Large intestine (tissue), 3 donors: ENCODE data around the gene SLC25A51. TPM values are rescaled to one million over a fixed set of nuclear protein-coding genes. Genes with fewer than 3 reads are reported as not detected.

Experiments used
- DNase-seq, 2 donors: peaks; one replicate each; pipeline versions ENCODE4 v3.0.0 to v3.0.0-alpha.2; 2013
- H3K27ac ChIP-seq: one replicate; pipeline ENCODE4 v1.5.1; 2013; ENCODE audit warnings: low read length
- H3K27me3 ChIP-seq: 2 replicates; pipeline ENCODE4 v1.6.1; 2013; ENCODE audit warnings: low read length; ENCODE audit not compliant: control insufficient read depth, insufficient read depth
- H3K36me3 ChIP-seq: 2 replicates; pipeline ENCODE4 v1.6.1; 2013; ENCODE audit warnings: low read length; ENCODE audit not compliant: control insufficient read depth, insufficient read depth
- H3K4me1 ChIP-seq: one replicate; pipeline ENCODE4 v1.6.1; 2013; ENCODE audit warnings: low read length; ENCODE audit not compliant: control insufficient read depth, insufficient read depth
- H3K4me3 ChIP-seq: one replicate; pipeline ENCODE4 v1.5.1; 2013; ENCODE audit warnings: low read length
- H3K9me3 ChIP-seq: one replicate; pipeline ENCODE4 v1.6.1; 2013; ENCODE audit warnings: mild to moderate bottlenecking, low read depth, low read length, moderate library complexity; ENCODE audit not compliant: control insufficient read depth
- WGBS: methylation state at CpG from one replicate; pipeline ENCODE4 v1.1.5; 2013; ENCODE audit warnings: low lambda C conversion rate; ENCODE audit not compliant: insufficient coverage; 5-methylcytosine and 5-hydroxymethylcytosine counted together
- polyA plus RNA-seq: library from polyadenylated mRNA; unstranded; fragments of 120-200 nt; gene quantifications from one replicate; pipeline ENCODE4 v1.2.1, GENCODE V29; 2013

SLC25A51 gene
- polyA plus RNA-seq, 1 donor, result 21.7 TPM

GRCh38 chr9:37919956-37920335 is 16.0 kb upstream of the SLC25A51 start:
- Histone ChIP-seq H3K9me3 (no peaks in the 10 kb centered on the region), H3K36me3 (peaks cover 46% of the 10 kb centered on the region), H3K4me3 (no peak overlapping the region), H3K27me3 (no peaks in the 10 kb centered on the region), H3K4me1 (peaks cover 14% of the 10 kb centered on the region), H3K27ac (no peak overlapping the region)
- WGBS, result 100% methylated on average over 1 of the region's 6 CpGs
- no peak for DNase-seq

GRCh38 chr9:37919246-37919955 is 15.5 kb upstream of the SLC25A51 start:
- WGBS, result no CpG with 5 or more reads among the region's 16 CpGs
- no peak overlapping the region for H3K27ac ChIP-seq
- no peaks in the 10 kb centered on the region for H3K9me3 ChIP-seq
- no peak for DNase-seq
- H3K4me3 ChIP-seq, result no peak overlapping the region
- peaks cover 46% of the 10 kb centered on the region for H3K36me3 ChIP-seq
- H3K27me3 ChIP-seq, result no peaks in the 10 kb centered on the region
- peaks cover 14% of the 10 kb centered on the region for H3K4me1 ChIP-seq

GRCh38 chr9:37918665-37919170 is 14.8 kb upstream of the SLC25A51 start:
- Histone ChIP-seq H3K4me3 (no peak overlapping the region), H3K9me3 (no peaks in the 10 kb centered on the region), H3K36me3 (peaks cover 46% of the 10 kb centered on the region), H3K27ac (no peak overlapping the region), H3K27me3 (no peaks in the 10 kb centered on the region), H3K4me1 (peaks cover 14% of the 10 kb centered on the region)
- no peak for DNase-seq
- WGBS, result no CpG with 5 or more reads among the region's 6 CpGs

GRCh38 chr9:37917801-37918664 is 14.1 kb upstream of the SLC25A51 start:
- no peaks in the 10 kb centered on the region for H3K9me3 ChIP-seq
- H3K4me1 ChIP-seq, result peaks cover 9% of the 10 kb centered on the region
- no peak overlapping the region for H3K27ac ChIP-seq
- no peak overlapping the region for H3K4me3 ChIP-seq
- WGBS, result no CpG with 5 or more reads among the region's 21 CpGs
- H3K36me3 ChIP-seq, result peaks cover 42% of the 10 kb centered on the region
- no peak for DNase-seq
- no peaks in the 10 kb centered on the region for H3K27me3 ChIP-seq

GRCh38 chr9:37917313-37917731 is 13.4 kb upstream of the SLC25A51 start:
- no CpG with 5 or more reads among the region's 8 CpGs for WGBS
- Histone ChIP-seq H3K4me1 (peaks cover 2% of the 10 kb centered on the region), H3K9me3 (no peaks in the 10 kb centered on the region), H3K27me3 (no peaks in the 10 kb centered on the region), H3K4me3 (no peak overlapping the region), H3K27ac (no peak overlapping the region), H3K36me3 (peaks cover 42% of the 10 kb centered on the region)
- no peak for DNase-seq

- H3K27ac ChIP-seq, result no peak overlapping the region
- WGBS, result 100% methylated on average over 4 of the region's 18 CpGs
- H3K4me3 ChIP-seq, result no peak overlapping the region
- H3K27me3 ChIP-seq, result no peaks in the 10 kb centered on the region
- no peak for DNase-seq
- H3K36me3 ChIP-seq, result peaks cover 38% of the 10 kb centered on the region
- no peaks in the 10 kb centered on the region for H3K9me3 ChIP-seq
- H3K4me1 ChIP-seq, result no peaks in the 10 kb centered on the region
Measured at GRCh38 chr9:37916471-37917312, 12.8 kb upstream of the SLC25A51 start.

- Histone ChIP-seq H3K4me3 (no peak overlapping the region), H3K27me3 (no peaks in the 10 kb centered on the region), H3K9me3 (no peaks in the 10 kb centered on the region), H3K27ac (no peak overlapping the region), H3K4me1 (no peaks in the 10 kb centered on the region), H3K36me3 (peaks cover 36% of the 10 kb centered on the region)
- WGBS, result no CpG with 5 or more reads among the region's 14 CpGs
- DNase-seq, result no peak
Measured at GRCh38 chr9:37915911-37916470, 12.1 kb upstream of the SLC25A51 start.

- DNase-seq, result no peak
- no peak overlapping the region for H3K27ac ChIP-seq
- H3K9me3 ChIP-seq, result no peaks in the 10 kb centered on the region
- no peaks in the 10 kb centered on the region for H3K27me3 ChIP-seq
- WGBS, result no CpG with 5 or more reads among the region's 11 CpGs
- H3K4me1 ChIP-seq, result no peaks in the 10 kb centered on the region
- peaks cover 33% of the 10 kb centered on the region for H3K36me3 ChIP-seq
- no peak overlapping the region for H3K4me3 ChIP-seq
Measured at GRCh38 chr9:37914701-37915358, 10.9 kb upstream of the SLC25A51 start.

- no peak overlapping the region for H3K4me3 ChIP-seq
- H3K4me1 ChIP-seq, result no peaks in the 10 kb centered on the region
- no peaks in the 10 kb centered on the region for H3K27me3 ChIP-seq
- H3K27ac ChIP-seq, result no peak overlapping the region
- no peak for DNase-seq
- no peaks in the 10 kb centered on the region for H3K9me3 ChIP-seq
- H3K36me3 ChIP-seq, result peaks cover 28% of the 10 kb centered on the region
- no CpG with 5 or more reads among the region's 8 CpGs for WGBS
Measured at GRCh38 chr9:37914154-37914551, 10.2 kb upstream of the SLC25A51 start.
